Fibroblast of villous mesenchyme (primary cell): Measurements from ENCODE around the gene SUPT4H1. TPM values are rescaled to one million over a fixed set of nuclear protein-coding genes. Genes with fewer than 3 reads are reported as not detected.

Experiments
- DNase-seq: peaks from one replicate; pipeline ENCODE4 v3.0.0-alpha.2; 2010; ENCODE audit warnings: low read depth
- H3K4me3 ChIP-seq: 2 replicates; pipeline ENCODE4 v1.5.1; 2011; ENCODE audit warnings: low read depth, mild to moderate bottlenecking, low read length
- total RNA-seq: library from RNA; depleted of rRNA; stranded (reverse); fragments of >200 nt; gene quantifications from 2 replicates; pipeline ENCODE4 v1.2.3, GENCODE V29; 2012
- TF ChIP-seq, protein P1 (sequence below): IDR thresholded peaks from 2 replicates; pipeline ENCODE4 v1.5.1; 2012; ENCODE audit warnings: low read depth, mild to moderate bottlenecking, low read length; ENCODE audit not compliant: insufficient read depth

SUPT4H1 gene
- total RNA-seq, 1 donor, result 34.5 TPM

DNA sequence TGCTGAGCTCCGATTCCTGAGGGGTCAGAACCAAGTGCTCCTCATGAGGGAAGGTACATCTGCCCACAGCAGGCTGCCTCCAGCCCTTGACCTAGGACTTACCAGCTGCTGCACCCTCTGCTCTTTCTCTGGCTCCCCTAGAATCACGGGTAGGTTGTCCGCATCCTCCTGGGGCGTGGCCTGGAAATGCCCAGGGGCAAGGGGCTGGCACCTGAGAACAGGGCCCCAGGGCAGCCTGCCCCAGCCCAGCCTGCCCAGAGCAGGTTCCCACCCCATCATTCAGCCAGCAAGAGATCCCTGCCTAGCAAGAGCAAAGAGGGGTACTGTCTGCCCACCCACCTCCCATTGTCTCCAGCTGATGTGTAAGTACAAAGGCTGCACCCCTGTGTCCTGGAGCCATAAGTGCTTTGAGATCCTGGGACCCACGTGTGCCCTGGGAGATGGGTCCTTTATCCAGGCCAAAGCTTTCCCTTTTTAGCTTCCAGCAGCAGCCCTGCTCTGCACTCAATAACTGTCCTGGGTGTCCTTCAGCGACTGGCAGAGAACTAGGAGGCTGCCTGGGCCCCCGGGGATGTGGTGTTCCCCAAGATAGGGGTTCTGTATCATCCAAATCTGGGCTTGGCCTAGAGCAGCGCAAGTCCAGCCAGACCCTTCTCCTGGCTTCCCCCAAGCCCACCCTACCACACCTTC lies 28.5 kb downstream of the SUPT4H1 start:
- TF ChIP-seq, protein P1, sequence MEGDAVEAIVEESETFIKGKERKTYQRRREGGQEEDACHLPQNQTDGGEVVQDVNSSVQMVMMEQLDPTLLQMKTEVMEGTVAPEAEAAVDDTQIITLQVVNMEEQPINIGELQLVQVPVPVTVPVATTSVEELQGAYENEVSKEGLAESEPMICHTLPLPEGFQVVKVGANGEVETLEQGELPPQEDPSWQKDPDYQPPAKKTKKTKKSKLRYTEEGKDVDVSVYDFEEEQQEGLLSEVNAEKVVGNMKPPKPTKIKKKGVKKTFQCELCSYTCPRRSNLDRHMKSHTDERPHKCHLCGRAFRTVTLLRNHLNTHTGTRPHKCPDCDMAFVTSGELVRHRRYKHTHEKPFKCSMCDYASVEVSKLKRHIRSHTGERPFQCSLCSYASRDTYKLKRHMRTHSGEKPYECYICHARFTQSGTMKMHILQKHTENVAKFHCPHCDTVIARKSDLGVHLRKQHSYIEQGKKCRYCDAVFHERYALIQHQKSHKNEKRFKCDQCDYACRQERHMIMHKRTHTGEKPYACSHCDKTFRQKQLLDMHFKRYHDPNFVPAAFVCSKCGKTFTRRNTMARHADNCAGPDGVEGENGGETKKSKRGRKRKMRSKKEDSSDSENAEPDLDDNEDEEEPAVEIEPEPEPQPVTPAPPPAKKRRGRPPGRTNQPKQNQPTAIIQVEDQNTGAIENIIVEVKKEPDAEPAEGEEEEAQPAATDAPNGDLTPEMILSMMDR, result no peak
- no peak overlapping the region for H3K4me3 ChIP-seq
- DNase-seq, result no peak

GRCh38 chr17:58322581-58323185 lies 29.3 kb downstream of the SUPT4H1 start:
- H3K4me3 ChIP-seq, result no peak overlapping the region
- no peak for DNase-seq
- TF ChIP-seq, protein P1, result no peak

DNA sequence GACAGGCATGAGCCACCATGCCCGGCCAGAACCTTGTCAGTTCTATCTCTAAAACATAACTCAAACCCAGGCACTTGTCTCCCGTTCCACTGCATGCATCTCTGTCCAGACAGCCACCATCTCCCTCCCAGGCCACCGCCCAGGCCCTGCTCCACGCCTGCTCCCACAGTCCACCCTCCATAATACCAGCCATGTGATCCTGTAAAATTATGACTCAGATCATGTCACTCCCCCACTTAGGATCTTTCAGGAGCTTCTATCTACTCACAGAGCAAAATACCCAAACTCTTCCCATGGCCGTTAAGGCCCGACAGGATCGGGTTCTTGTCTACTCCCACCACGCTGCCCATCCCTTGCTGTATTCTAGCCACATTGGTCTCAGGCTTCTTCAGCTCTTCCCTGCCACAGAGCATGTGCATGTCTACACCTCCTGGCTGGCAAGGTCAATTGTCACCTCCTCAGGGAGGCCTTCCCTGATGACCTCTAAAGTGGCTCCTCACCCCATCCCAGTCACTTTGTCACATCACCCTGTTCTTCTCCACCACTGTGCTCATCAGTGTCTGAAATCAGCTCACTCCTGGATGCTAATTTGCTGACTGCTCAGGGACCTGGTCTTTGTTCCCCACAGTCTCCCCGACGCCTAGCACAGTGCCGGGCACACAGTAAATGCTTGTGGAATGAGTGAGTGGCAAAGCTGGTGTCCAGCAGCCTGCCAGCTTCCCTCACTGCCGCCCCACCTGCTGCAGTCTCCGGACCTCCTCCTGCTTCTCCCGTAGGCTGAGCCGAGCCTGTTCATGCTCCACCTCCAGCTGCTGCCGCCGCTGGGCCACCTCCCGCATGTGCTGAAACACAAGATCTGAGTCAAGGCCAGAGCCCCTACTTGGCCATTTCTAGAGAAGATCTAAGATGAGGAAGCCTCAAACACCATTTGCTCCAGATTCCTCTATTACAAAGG lies 30.2 kb downstream of the SUPT4H1 start:
- TF ChIP-seq, protein P1, result no peak
- no peak for DNase-seq
- no peak overlapping the region for H3K4me3 ChIP-seq

- no peak for DNase-seq
- no peak overlapping the region for H3K4me3 ChIP-seq
- TF ChIP-seq, protein P1, result no peak
Observed at GRCh38 chr17:58320570-58321323, 31.3 kb downstream of the SUPT4H1 start.

DNA sequence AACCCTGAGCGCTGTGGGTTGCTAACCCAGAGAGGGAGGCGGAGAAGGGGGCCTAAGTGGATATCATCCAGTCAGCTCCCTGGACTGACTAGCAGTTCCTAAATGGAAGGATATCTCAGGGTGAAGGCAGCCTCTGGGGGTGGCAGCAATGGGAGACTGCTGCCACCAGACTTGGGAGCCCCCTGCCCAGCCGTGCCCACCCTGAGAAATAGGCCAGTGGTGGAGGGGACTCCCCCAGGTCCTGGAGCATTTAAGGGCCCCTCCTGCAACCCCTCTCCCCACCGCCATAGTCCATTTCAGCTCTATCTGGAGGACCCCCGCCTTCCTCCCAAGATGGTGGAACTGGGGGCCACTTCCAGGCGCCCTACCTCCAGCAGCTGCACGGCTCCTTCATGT lies 31.8 kb downstream of the SUPT4H1 start:
- no peak overlapping the region for H3K4me3 ChIP-seq
- no peak for DNase-seq
- TF ChIP-seq, protein P1, result no peak
